Activated naive CD4-positive, alpha-beta T cell treated with anti-CD3 and anti-CD28 coated beads, Interleukin-2, amount 50 U/mL, for 24 hours (primary cell): ENCODE results near the gene HIVEP1.
"Not testable (repeated sequence)": the region's sequence is repeated elsewhere in the genome, so short reads cannot be mapped to it uniquely, and the experiment has no call there.

Source experiments
- H3K27ac Mint-ChIP-seq: one replicate; pipeline ENCODE4 v1.8.0; 2021; ENCODE audit warnings: mild to moderate bottlenecking, mixed read lengths
- H3K27me3 Mint-ChIP-seq: one replicate; pipeline ENCODE4 v1.8.0; 2021; ENCODE audit warnings: mixed read lengths
- H3K36me3 Mint-ChIP-seq: one replicate; pipeline ENCODE4 v1.8.0; 2021; ENCODE audit warnings: mixed read lengths
- H3K4me1 Mint-ChIP-seq: one replicate; pipeline ENCODE4 v1.8.0; 2021; ENCODE audit warnings: mixed read lengths
- H3K4me3 Mint-ChIP-seq: one replicate; pipeline ENCODE4 v1.8.0; 2021; ENCODE audit warnings: mild to moderate bottlenecking, mixed read lengths
- H3K9me3 Mint-ChIP-seq: one replicate; pipeline ENCODE4 v1.8.0; 2021; ENCODE audit warnings: mixed read lengths

HIVEP1 gene

DNA sequence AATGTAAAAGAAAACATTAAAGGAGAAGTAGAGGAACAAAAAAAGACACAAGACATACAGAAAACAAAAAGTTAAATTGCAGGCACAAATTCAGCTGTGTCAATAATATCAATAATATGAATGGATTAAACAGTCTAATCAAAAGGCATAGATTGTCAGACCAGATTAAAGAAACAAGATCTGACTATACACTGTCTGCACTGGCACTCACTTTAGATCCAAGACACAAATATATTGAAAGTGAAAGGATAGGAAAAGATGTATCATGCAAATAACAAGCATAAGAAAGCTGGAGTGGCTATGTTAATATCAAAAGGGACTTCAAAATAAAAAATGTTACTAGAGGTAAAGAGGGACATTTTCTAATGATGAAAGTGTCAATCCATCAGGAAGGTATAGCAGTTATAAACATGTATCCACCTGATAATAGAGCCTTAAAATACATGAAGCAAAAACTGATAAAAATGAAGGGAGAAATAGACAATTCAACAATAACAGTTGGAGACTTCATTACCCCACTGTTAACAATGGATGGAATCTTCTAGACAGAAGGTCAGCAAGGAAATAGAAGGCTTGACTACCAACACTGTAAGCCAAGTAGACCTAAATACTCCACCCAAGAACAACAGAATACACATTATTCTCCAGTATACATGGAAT, 89.7 kb downstream of the HIVEP1 start:
- H3K36me3 Mint-ChIP-seq, result peaks cover 11% of the 10 kb centered on the region
- H3K4me3 Mint-ChIP-seq, result peak overlapping the region; percentile 40
- no peaks in the 10 kb centered on the region for H3K9me3 Mint-ChIP-seq
- no peaks in the 10 kb centered on the region for H3K27me3 Mint-ChIP-seq
- peak overlapping the region; percentile 87 for H3K27ac Mint-ChIP-seq
- peaks cover 66% of the 10 kb centered on the region for H3K4me1 Mint-ChIP-seq

DNA sequence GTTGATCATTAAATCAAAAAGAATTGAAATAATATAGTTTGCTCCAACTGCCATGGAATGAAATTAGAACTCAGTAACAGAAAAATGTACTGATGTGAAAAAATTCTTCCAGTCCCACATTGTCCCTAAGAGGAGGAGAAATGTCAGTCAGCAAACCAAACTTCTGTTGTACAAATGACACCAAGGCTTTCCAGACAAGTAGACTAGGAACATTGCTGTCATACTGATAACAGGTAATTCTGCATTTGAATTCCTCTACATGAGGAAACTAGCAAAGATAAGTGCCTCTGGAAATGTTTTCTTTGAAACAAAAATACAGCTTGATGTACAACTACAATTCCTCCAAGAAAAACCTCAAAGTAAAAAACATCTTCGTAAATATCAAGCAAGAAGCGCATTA, 90.2 kb downstream of the HIVEP1 start:
- Mint-ChIP-seq H3K36me3 (peaks cover 11% of the 10 kb centered on the region), H3K27ac (peak overlapping the region; percentile 88), H3K27me3 (no peaks in the 10 kb centered on the region), H3K4me3 (no peak overlapping the region), H3K9me3 (no peaks in the 10 kb centered on the region), H3K4me1 (peaks cover 70% of the 10 kb centered on the region)

DNA sequence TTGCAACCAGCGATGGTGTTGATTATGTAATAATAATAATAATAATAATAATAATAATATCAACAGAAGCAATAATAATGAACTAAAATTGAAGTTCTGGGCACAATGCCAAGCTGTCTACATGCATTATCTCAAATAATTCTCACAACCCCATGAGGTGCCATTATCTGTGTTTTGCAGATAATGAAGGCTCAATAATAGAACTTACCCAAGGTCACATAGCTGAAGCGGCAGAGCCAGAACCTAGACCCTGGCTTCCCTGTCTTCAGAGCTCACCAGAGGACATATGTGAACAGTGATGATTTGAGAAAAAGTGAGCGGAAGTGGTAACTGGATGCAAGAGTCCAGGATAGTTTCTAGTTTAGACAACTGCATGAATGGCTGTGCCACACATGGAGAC, 91.0 kb downstream of the HIVEP1 start:
- no peaks in the 10 kb centered on the region for H3K9me3 Mint-ChIP-seq
- H3K27me3 Mint-ChIP-seq, result no peaks in the 10 kb centered on the region
- H3K4me3 Mint-ChIP-seq, result no peak overlapping the region
- H3K36me3 Mint-ChIP-seq, result peaks cover 10% of the 10 kb centered on the region
- peaks cover 67% of the 10 kb centered on the region for H3K4me1 Mint-ChIP-seq
- H3K27ac Mint-ChIP-seq, result no peak overlapping the region

DNA sequence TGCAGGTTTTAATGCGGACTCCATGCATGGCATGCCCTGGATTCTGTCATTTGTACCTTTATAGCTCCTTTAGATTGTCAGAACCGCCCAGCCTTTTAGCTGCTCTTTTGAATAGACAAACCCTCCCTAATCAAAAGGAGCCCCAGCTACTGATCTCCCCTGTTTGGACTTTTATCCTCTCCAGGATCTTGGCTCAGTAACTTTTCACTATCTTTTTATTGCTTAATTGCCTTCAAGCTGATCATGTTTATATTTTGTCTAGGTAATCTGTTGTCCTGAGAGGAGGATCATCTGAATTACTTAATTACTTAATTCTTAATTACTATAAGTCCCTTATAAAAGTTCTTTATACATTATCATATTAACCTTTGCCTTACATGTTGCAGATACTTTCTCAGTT, 93.2 kb downstream of the HIVEP1 start:
- no peak overlapping the region for H3K4me3 Mint-ChIP-seq
- H3K36me3 Mint-ChIP-seq, result peaks cover 10% of the 10 kb centered on the region
- peaks cover 62% of the 10 kb centered on the region for H3K4me1 Mint-ChIP-seq
- no peaks in the 10 kb centered on the region for H3K27me3 Mint-ChIP-seq
- H3K9me3 Mint-ChIP-seq, result no peaks in the 10 kb centered on the region
- no peak overlapping the region for H3K27ac Mint-ChIP-seq

DNA sequence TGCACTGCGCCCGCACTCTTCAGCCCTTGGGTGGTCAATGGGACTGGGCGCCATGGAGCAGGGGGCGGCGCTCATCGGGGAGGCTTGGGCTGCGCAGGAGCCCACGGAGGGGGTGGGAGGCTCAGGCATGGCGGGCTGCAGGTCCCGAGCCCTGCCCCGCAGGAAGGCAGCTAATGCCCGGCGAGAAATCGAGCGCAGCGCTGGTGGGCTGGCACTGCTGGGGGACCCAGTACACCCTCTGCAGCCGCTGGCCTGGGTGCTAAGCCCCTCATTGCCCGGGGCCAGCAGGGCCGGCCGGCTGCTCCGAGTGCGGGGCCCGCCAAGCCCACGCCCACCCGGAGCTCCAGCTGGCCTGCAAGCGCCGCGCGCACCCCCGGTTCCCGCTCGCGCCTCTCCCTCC, 96.3 kb downstream of the HIVEP1 start:
- H3K4me1 Mint-ChIP-seq, result peaks cover 57% of the 10 kb centered on the region
- H3K27ac Mint-ChIP-seq, H3K9me3 Mint-ChIP-seq, H3K27me3 Mint-ChIP-seq, H3K4me3 Mint-ChIP-seq: not testable (repeated sequence)
- peaks cover 14% of the 10 kb centered on the region for H3K36me3 Mint-ChIP-seq

DNA sequence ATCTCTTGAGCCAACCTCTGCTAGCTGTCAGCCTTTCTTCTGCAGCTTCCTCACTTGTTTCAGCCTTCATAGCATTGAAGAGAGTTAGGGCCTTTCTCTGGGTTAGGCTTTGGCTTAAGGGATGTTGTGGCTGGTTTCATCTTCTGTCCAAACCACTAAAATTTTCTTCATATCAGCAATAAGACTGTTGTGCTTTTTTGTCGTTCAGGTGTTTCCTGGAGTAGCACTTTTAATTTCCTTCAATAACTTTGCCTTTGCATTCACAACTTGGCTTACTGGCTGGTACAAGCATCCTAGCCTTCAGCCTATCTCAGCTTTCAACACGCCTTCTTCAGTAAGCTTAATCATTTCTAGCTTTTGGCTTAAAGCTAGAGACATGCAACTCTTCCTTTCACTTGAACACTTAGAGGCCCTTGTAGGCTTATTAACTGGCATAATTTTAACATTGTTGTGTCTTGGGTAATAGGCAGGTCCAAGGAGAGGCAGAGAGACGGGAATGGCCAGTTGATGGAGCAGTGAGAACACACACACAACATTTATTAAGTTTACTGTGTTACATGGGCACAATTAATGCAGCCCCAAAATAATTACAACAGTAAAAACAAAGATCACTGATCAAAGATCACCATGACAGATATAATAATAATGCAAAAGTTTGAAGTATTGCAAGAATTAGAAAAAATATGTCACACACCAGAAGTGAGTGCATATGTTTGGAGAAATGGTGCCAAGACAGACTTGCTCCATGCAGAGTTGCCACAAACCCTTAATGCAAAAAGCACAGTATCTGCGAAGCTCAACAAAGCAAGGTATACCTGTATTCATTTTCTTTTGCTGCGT, 98.6 kb downstream of the HIVEP1 start:
- peaks cover 26% of the 10 kb centered on the region for H3K36me3 Mint-ChIP-seq
- peak overlapping the region; percentile 65 for H3K27ac Mint-ChIP-seq
- peaks cover 73% of the 10 kb centered on the region for H3K4me1 Mint-ChIP-seq
- H3K9me3 Mint-ChIP-seq, result peaks cover 5% of the 10 kb centered on the region
- H3K4me3 Mint-ChIP-seq, result peak overlapping the region; percentile 37
- H3K27me3 Mint-ChIP-seq, result no peaks in the 10 kb centered on the region

DNA sequence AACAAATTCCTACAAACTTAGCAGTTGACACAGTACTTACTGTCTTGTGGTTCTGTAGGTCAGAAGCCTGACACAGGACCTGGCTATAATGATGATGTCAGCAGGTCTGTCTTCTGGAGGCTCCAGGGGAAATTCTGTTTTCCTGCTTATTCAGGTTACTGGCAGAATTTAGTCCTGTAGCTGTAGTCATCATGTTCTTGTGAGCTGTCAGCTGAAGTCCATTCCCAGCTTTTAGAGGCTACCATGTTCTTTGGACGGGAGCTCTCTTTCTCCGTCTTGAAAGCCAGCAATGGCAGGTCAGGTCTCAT, 99.2 kb downstream of the HIVEP1 start:
- Mint-ChIP-seq H3K9me3 (peaks cover 11% of the 10 kb centered on the region), H3K27ac (no peak overlapping the region), H3K4me1 (peaks cover 72% of the 10 kb centered on the region), H3K4me3 (no peak overlapping the region), H3K36me3 (peaks cover 30% of the 10 kb centered on the region), H3K27me3 (no peaks in the 10 kb centered on the region)

DNA sequence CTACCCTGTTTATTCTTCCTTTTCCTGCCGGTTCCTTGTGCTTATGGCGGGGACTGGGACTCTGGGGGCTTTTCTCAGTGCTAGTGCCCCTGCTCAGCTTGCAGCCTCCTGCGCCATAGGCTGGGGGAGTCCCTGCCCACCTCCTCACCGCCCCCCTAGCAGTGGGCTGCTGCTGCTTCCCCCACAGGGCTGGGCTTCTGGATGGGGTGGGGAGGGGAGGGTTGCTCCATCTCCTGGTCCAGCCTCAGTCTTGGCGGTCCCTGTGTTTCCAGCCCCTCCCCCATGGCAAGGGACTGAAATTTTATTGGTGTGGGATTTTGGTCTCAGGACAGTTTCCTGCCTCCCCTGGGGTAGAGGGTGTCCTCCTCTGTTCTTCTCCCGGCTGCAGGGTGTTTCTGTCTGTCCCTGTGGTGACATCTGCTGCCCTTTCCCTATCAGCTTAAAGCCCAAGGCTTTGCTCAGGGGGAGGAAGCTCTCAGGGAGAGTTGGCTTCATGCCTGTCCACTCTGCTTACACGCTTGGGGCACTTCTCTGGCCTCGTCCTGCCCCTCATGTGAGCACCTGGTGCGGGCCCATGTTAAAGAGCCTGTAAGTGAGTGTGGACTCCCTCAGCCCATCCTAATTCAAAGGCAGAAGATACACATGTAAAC, 100.6 kb downstream of the HIVEP1 start:
- H3K36me3 Mint-ChIP-seq, result peaks cover 39% of the 10 kb centered on the region
- H3K9me3 Mint-ChIP-seq, result peaks cover 19% of the 10 kb centered on the region
- no peaks in the 10 kb centered on the region for H3K27me3 Mint-ChIP-seq
- H3K4me3 Mint-ChIP-seq, result peak overlapping the region; percentile 12
- H3K27ac Mint-ChIP-seq, result no peak overlapping the region
- H3K4me1 Mint-ChIP-seq, result peaks cover 70% of the 10 kb centered on the region

DNA sequence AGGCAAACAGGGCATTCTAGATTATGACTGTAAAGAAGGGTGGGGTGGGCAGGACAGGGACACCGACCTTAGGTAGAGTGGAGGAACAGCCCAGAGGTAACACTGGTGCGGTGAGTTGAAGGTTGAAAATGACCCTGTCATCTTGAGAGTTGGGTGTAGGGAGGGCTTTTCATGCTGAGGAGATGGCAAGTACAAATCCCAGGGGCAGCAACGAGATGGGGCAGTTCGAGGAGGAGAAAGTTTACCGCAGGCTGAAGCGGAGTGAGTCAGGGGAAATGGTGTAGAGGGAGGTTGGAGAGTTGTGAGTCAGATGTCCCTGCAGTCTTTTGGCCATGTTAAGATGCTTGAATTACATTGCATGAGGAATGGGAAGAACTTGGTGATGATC, 101.1 kb downstream of the HIVEP1 start:
- Mint-ChIP-seq H3K27me3 (no peaks in the 10 kb centered on the region), H3K4me1 (peaks cover 73% of the 10 kb centered on the region), H3K9me3 (peaks cover 19% of the 10 kb centered on the region), H3K27ac (no peak overlapping the region), H3K36me3 (peaks cover 40% of the 10 kb centered on the region), H3K4me3 (no peak overlapping the region)

DNA sequence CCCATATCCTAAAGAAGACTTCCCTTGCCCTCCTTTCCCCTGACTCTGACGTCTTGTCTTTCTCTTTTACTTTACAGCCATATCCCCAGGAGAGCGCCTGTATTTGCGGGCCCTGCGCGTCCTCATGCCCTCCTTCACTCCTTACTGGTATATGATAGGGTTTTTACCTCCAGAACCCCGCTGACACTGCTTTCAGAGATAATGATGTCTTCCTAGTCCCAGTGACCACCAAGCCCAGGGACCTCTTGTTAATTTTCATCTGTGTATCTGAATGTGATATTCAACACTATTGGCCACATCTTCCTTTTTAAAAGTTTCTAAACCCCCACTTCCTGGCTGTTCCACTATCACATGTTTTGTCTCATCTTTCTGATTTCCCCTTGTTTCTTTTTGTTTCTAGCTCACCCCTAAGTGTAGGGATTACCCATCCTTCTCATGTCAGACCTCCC, 102.0 kb downstream of the HIVEP1 start:
- H3K4me3 Mint-ChIP-seq, result peak overlapping the region; percentile 49

DNA sequence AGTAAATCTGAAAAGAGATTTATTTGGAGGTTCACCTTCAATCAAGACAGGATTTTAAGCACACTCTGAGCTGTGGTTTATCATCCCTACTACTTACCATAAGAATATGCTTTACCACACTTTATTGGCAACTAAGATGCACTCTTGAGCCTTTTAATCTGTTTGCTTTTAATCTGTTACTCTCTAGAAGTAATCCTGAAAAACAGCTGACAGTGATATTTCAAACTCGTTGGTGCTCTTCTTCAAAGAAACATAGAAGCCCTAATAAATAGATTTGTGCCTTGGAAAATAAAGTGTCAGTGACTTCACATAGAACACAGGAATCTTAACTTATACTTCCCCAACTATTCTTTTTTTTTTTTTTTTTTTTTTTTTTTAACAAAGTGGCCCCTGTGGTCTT, 102.9 kb downstream of the HIVEP1 start:
- H3K9me3 Mint-ChIP-seq, result peaks cover 19% of the 10 kb centered on the region
- H3K27ac Mint-ChIP-seq, result no peak overlapping the region
- no peaks in the 10 kb centered on the region for H3K27me3 Mint-ChIP-seq
- peaks cover 37% of the 10 kb centered on the region for H3K36me3 Mint-ChIP-seq
- peaks cover 82% of the 10 kb centered on the region for H3K4me1 Mint-ChIP-seq
- peak overlapping the region; percentile 47 for H3K4me3 Mint-ChIP-seq

More for the DNA sequence above, 102.0 kb downstream of the HIVEP1 start:
- peaks cover 82% of the 10 kb centered on the region for H3K4me1 Mint-ChIP-seq
- H3K27me3 Mint-ChIP-seq, result no peaks in the 10 kb centered on the region
- peaks cover 40% of the 10 kb centered on the region for H3K36me3 Mint-ChIP-seq
- H3K27ac Mint-ChIP-seq, result peak overlapping the region; percentile 38
- H3K9me3 Mint-ChIP-seq, result peaks cover 19% of the 10 kb centered on the region

DNA sequence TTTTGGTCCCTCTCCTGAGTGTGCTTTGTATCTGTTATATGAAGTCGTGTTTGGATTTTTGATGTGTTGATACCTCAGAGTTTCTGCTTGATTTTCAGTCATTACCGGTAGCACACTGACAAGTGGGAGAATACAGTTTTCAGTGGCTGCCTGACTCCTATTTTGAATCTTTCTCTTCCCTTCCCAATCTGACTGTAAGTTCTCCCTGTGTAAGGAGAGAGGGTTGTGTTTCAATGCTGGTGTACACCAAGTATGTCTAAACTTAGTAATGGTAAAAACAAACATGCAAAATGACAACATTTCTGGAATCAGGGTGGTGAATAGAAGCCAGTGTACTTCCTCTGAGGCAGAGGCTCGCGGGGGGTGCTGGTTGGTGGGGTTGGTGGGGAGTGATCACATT, 103.4 kb downstream of the HIVEP1 start:
- peak overlapping the region; percentile 47 for H3K4me3 Mint-ChIP-seq
- H3K9me3 Mint-ChIP-seq, result peaks cover 19% of the 10 kb centered on the region
- H3K27ac Mint-ChIP-seq, result peak overlapping the region; percentile 88
- H3K27me3 Mint-ChIP-seq, result no peaks in the 10 kb centered on the region
- H3K4me1 Mint-ChIP-seq, result peaks cover 82% of the 10 kb centered on the region
- H3K36me3 Mint-ChIP-seq, result peaks cover 41% of the 10 kb centered on the region

DNA sequence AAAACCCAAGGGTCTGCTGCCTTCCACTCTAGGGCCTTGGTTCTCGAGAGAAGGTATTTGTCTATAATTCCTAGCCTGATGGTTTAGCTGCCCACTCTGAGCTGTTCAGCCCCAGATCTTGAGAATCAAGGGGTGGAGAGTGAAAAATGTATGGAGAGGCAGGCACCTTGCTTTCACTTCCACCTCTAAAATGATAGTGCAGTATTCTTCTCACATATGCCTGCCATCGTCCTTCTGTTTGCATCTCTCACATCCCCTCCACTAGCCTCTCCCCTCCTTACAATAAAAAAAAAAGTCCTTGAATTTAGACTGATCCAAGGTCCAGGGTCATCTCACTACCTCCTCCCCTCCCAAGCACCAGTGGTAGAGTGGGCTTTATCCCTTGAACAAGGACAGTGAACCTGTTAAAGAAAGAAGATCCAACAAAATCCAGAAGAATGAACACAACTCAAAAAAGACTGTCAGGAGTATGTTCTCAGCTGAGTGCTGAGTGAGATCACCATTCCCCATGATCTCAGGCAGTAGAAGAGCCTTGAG, 104.2 kb downstream of the HIVEP1 start:
- peaks cover 43% of the 10 kb centered on the region for H3K36me3 Mint-ChIP-seq
- H3K27me3 Mint-ChIP-seq, result no peaks in the 10 kb centered on the region
- H3K27ac Mint-ChIP-seq, result peak overlapping the region; percentile 8
- peaks cover 19% of the 10 kb centered on the region for H3K9me3 Mint-ChIP-seq
- peaks cover 82% of the 10 kb centered on the region for H3K4me1 Mint-ChIP-seq
- no peak overlapping the region for H3K4me3 Mint-ChIP-seq

DNA sequence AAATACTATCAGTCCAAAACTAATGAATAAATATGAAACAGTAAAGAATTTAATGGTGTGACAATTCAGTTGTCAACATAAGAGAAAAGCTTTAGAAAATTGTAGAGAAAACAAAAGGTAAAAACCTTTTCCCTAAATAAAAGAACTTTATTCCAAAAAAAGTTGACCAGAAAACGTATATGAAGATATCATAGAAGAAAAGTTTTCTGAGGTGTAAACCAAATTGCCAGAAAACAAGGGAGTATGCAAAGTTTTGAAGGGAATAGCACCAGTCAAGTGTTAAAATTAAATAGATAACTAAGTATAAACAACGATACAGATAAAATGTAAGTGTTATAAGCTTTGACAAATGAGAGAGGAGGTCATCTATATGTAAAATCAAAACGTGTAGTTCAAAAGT, 104.9 kb downstream of the HIVEP1 start:
- peaks cover 46% of the 10 kb centered on the region for H3K36me3 Mint-ChIP-seq
- peaks cover 19% of the 10 kb centered on the region for H3K9me3 Mint-ChIP-seq
- H3K27me3 Mint-ChIP-seq, result no peaks in the 10 kb centered on the region
- no peak overlapping the region for H3K4me3 Mint-ChIP-seq
- no peak overlapping the region for H3K27ac Mint-ChIP-seq
- peaks cover 78% of the 10 kb centered on the region for H3K4me1 Mint-ChIP-seq

DNA sequence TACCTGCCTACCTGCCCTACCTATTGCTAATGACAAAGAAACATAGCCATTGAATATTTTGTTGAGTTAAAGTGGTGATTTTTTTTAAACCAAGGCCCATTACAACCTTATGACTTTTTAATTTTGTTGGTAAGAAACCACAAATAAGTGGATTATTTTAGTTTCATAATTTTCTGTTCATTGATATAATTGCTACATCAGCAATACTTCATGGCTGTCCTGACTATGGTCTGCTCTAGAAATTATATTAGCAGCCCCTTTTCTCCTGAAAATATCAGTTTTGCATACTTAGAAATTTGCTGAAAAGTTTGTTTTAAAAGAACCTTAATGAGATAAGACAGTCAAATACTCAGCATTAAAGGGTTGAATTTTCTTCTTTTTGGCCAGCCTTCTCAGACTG, 106.5 kb downstream of the HIVEP1 start:
- Mint-ChIP-seq H3K4me3 (peak overlapping the region; percentile 15), H3K27me3 (no peaks in the 10 kb centered on the region), H3K36me3 (peaks cover 48% of the 10 kb centered on the region), H3K27ac (no peak overlapping the region), H3K4me1 (peaks cover 75% of the 10 kb centered on the region), H3K9me3 (peaks cover 19% of the 10 kb centered on the region)
